ENCODE data around the gene MLPH.
"Not testable (repeated sequence)": the region's sequence is repeated elsewhere in the genome, so short reads cannot be mapped to it uniquely, and the experiment has no call there.

MLPH gene

DNA sequence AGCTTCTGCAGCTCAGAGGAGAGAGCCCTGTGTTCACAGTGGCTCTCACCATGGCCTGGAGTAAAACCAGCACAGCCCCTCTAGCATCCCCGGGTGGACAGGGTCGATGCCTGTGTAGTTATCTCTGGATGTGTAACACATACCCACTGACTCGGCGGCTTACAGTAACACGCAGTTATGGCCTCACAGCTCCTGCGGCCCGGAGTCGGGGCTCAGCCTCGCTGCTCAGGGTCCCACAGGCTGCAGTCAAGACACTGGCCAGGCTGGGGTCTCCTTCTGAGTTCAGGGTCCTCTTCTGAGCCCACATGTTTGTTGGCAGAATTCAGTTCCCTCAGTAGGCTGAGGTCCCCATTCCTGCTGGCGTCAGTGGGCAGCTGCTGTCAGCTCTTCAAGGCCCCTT, 106.0 kb downstream of the MLPH start:
- TF ChIP-seq, protein P1, sequence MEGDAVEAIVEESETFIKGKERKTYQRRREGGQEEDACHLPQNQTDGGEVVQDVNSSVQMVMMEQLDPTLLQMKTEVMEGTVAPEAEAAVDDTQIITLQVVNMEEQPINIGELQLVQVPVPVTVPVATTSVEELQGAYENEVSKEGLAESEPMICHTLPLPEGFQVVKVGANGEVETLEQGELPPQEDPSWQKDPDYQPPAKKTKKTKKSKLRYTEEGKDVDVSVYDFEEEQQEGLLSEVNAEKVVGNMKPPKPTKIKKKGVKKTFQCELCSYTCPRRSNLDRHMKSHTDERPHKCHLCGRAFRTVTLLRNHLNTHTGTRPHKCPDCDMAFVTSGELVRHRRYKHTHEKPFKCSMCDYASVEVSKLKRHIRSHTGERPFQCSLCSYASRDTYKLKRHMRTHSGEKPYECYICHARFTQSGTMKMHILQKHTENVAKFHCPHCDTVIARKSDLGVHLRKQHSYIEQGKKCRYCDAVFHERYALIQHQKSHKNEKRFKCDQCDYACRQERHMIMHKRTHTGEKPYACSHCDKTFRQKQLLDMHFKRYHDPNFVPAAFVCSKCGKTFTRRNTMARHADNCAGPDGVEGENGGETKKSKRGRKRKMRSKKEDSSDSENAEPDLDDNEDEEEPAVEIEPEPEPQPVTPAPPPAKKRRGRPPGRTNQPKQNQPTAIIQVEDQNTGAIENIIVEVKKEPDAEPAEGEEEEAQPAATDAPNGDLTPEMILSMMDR (conservative IDR thresholded peaks at IDR 0.05; ENCODE audit: low read length) = no peak
- DNase-seq (ENCODE audit: low read depth) = no peak
- no peak overlapping the region for H3K4me3 ChIP-seq (ENCODE audit: low read length)

DNA sequence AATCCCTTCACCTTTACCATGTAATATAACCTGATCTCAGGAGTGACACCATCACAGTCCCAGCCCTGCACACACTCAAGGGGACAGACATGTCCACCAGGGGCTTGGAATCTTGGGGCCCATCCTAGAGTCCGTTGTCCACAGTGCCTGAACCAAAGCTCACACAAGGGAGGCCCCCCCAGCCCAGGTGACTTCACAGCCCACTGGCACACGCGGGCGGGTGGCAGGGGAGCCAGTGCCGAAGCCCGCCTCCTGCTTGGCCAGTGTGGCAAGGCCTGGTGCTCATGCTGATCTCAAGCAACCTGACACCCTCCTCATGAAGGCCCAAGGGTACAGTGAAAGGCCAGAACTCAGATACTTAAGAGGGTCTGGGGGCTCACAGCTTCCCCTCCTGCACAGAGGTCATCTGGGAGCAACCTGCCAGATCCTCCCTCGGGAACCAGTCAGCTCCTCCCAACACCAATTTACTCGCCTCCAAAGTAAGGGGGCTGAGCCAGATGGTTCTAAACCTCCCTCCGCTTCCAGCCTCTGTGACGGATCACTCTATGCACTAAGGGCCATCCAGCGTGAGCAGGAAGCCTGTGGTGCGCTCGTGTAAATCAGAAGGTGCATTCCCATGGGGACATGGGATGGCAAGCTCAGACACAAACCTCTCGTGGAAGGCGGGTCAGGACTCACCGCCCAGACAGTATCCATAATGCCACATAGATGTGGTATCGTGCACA, 106.7 kb downstream of the MLPH start:
- TF ChIP-seq, protein P1 (conservative IDR thresholded peaks at IDR 0.05; ENCODE audit: low read length) = no peak
- no peak overlapping the region for H3K4me3 ChIP-seq (ENCODE audit: low read length)
- no peak for DNase-seq (ENCODE audit: low read depth)

DNA sequence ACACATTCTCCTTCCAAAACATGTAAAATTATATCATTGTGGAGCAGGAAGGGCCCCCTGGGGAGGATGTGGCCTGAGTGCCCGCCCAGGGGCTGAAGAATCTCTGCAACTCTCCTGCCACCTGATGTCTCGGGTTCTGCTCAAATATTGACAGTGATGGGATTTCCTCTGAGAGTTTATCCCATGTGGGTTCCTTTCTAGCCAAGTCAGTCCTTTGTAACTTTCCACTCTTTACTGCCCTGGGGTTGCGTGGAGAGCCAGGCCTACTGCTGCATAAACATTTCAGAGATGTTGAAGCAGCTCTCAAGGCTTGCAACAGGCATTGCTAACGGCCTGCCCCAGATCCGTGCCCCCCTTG, 107.4 kb downstream of the MLPH start:
- no peak for DNase-seq (ENCODE audit: low read depth)
- H3K4me3 ChIP-seq (ENCODE audit: low read length) = no peak overlapping the region
- TF ChIP-seq, protein P1 (conservative IDR thresholded peaks at IDR 0.05; ENCODE audit: low read length) = no peak

DNA sequence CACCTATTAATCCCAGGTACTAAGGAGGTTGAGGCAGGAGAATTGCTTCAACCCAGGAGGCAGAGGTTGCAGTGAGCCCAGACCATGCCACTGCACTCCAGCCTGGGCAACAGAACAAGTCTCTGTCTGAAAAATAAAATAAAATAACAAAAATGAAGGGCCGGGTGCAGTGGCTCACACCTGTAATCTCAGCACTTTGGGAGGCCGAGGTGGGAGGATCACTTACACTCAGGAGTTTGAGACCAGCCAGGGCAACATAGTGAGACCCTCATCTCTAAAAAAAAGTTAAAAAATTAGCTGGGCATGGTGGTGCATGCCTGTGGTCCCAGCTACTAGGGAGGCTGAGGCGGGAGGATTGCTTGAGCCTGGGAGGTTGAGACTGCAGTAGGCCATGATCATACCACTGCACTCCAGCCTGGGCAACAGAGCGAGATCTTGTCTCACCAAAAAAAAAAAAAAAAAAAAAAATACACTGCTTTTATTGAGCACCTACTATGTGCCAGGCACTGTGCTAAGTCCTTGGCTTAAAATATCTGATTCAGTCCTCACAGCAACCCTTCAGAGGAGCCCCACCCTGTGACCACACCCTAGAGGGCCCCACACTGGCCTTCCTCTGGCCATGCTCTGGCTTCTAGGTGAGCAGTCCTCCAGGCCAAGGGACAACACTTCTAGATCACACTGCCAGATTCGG, 108.9 kb downstream of the MLPH start:
- not testable (repeated sequence) for H3K4me3 ChIP-seq (ENCODE audit: low read length); DNase-seq (ENCODE audit: low read depth)

DNA sequence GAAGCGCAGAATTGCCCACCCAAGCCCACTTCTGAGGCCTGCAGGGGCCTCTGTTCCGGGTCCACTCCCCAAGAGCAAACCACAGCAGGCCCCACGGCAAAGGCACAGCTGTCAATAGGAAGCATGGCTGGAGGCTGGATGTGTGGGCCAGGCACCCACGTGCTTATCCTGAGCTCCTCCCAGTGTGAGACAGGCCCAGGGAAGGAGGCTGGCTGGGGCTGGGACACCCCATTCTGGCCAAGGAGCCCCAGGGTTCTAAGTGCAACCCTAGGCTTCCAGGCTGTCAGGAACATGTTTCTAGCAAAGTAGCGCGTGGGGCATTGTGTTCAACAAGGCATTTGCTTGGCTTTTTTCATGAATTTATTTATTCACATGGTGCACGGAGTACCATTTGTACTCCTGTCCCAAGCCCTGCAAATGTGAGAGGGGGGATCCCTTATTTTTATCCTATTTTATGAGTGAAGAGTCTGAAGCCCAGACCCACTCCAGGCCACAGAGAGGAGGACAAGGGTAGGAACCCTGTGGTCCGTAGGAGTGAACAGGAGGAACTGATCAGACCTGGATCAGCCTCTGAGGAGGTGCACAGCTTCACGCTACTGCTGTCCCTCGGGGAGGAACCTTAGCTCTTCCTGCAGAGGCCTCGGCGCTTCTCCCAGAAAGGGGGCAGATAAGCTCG, 109.6 kb downstream of the MLPH start:
- no peak overlapping the region for H3K4me3 ChIP-seq (ENCODE audit: low read length)
- no peak for DNase-seq (ENCODE audit: low read depth)
- TF ChIP-seq, protein P1 (conservative IDR thresholded peaks at IDR 0.05; ENCODE audit: low read length) = no peak

DNA sequence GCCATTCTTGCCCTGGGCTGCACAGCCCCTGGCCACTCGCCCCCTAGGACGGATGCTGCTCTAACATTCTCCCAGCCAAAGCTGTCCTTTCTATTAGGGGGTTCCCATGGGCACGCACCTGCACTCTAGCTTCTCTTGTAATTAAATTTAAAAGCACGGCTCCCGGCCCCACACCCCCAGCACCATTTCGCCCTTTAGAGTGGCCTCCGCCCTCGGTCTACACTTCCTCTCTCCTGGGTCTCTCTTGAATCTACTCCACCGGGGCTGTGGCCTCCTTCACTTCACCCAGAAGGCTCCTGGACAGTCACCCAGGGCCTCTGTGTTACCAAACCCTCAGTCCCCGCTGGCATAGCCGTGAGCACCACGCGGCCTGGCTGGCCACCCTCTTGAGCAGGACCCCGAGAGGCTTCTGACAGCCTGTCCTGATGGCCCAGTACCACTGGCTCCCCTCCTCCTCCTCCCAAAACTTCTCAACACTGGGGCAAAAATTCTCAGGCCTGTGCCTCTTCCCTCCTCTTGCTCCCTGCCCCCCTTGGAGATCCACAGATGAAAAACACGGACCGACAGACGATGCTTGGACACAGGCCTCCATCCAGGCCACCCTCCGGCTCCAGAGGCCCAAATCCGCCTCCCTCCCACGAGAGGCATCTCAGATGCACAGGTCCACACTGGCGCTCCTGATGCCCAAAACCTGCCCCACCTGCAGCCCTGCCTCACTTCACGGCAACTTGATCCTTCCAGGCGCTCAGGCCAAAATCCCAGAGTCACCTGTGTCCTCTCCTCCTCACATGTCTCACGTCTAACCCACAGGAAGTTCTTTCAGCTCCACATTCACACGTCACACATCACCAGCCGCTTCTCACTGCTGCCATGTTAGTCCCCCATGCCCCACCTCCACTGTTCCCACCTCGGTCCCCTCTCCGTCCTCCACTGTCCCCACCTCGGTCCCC, 110.4 kb downstream of the MLPH start:
- no peak for DNase-seq (ENCODE audit: low read depth)
- no peak overlapping the region for H3K4me3 ChIP-seq (ENCODE audit: low read length)
- TF ChIP-seq, protein P1 (conservative IDR thresholded peaks at IDR 0.05; ENCODE audit: low read length) = no peak
